A549 (cell line): ENCODE results near the gene CFB.

Experiments used
- BHLHE40 ChIP-seq: IDR thresholded peaks from 2 replicates; pipeline ENCODE4 v1.6.1; 2012; ENCODE audit warnings: low read depth, low read length, inconsistent platforms
- CEBPB ChIP-seq, 2 experiments: fragments of >200 bp in 1 of 2; sonication (Bioruptor Twin) in 1 of 2; formaldehyde crosslinking in 1 of 2; IDR thresholded peaks; 2 replicates each; pipeline ENCODE4 v1.6.1; 2012 to 2016
- CHD2 ChIP-seq: fragments of 150-350 bp; IDR thresholded peaks from 2 replicates; pipeline ENCODE4 v1.6.1; 2014; ENCODE audit warnings: low read length; ENCODE audit not compliant: partially characterized antibody
- CHD4 ChIP-seq: fragments of 200-600 bp; sonication (generic); IDR thresholded peaks from 2 replicates; pipeline ENCODE4 v1.6.1; 2016; ENCODE audit warnings: antibody characterized with exemption, mild to moderate bottlenecking, borderline replicate concordance
- CTCF ChIP-seq: fragments of >200 bp; sonication (Bioruptor Twin); formaldehyde crosslinking; IDR thresholded peaks from 3 replicates; pipeline ENCODE4 v1.5.1; 2016
- EHF ChIP-seq: fragments of 250-450 bp; sonication (Bioruptor Pico); IDR thresholded peaks from 2 replicates; pipeline ENCODE4 v1.5.0; 2020; ENCODE audit warnings: mild to moderate bottlenecking
- EP300 ChIP-seq, 2 experiments: fragments of >200 bp; sonication (Bioruptor Twin); formaldehyde crosslinking; IDR thresholded peaks; 2 replicates in 1 of 2; 3 replicates in 1 of 2; pipeline ENCODE4 v1.6.1; 2016 to 2017
- MAZ ChIP-seq: fragments of 150-350 bp; IDR thresholded peaks from 2 replicates; pipeline ENCODE4 v1.6.1; 2014; ENCODE audit warnings: antibody characterized with exemption, low read depth, low read length, borderline replicate concordance
- NFE2L2 ChIP-seq: fragments of 150-350 bp; conservative IDR thresholded peaks from 2 replicates; pipeline ENCODE4 v1.6.1; 2014; ENCODE audit warnings: low read length
- POLR2A ChIP-seq: IDR thresholded peaks from 2 replicates; pipeline ENCODE4 v1.6.1; 2012; ENCODE audit warnings: mild to moderate bottlenecking, low read length
- RAD21 ChIP-seq, 2 experiments: fragments of >200 bp in 1 of 2; sonication (Bioruptor Twin) in 1 of 2; formaldehyde crosslinking in 1 of 2; IDR thresholded peaks in 1 of 2; conservative IDR thresholded peaks in 1 of 2; 2 replicates in 1 of 2; 3 replicates in 1 of 2; pipeline ENCODE4 v1.6.1; 2012 to 2018; ENCODE audit warnings: inconsistent platforms in 1 of 2
- TF ChIP-seq, protein P1 (sequence below): IDR thresholded peaks from 2 replicates; pipeline ENCODE4 v1.6.1; 2012
- TF ChIP-seq, protein P2 (sequence below): fragments of 200-600 bp; sonication (generic); IDR thresholded peaks from 2 replicates; pipeline ENCODE4 v1.6.1; 2016; ENCODE audit warnings: antibody characterized with exemption, mild to moderate bottlenecking, moderate library complexity

- TF ChIP-seq EHF (CRISPR knock-in tag) (no peak), CTCF (no peak), MAZ (no peak), EP300 (IDR thresholded peaks at IDR 0.05) (no peak), BHLHE40 (no peak), POLR2A (no peak), NFE2L2 (no peak), CEBPB (IDR thresholded peaks at IDR 0.05) (no peak), RAD21 (conservative IDR thresholded peaks at IDR 0.05 in 1 of 2, IDR thresholded peaks at IDR 0.05 in 1 of 2) (no peak), CHD2 (no peak), CHD4 (no peak)
- TF ChIP-seq, protein P1, sequence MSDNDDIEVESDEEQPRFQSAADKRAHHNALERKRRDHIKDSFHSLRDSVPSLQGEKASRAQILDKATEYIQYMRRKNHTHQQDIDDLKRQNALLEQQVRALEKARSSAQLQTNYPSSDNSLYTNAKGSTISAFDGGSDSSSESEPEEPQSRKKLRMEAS, result no peak
- TF ChIP-seq, protein P2, sequence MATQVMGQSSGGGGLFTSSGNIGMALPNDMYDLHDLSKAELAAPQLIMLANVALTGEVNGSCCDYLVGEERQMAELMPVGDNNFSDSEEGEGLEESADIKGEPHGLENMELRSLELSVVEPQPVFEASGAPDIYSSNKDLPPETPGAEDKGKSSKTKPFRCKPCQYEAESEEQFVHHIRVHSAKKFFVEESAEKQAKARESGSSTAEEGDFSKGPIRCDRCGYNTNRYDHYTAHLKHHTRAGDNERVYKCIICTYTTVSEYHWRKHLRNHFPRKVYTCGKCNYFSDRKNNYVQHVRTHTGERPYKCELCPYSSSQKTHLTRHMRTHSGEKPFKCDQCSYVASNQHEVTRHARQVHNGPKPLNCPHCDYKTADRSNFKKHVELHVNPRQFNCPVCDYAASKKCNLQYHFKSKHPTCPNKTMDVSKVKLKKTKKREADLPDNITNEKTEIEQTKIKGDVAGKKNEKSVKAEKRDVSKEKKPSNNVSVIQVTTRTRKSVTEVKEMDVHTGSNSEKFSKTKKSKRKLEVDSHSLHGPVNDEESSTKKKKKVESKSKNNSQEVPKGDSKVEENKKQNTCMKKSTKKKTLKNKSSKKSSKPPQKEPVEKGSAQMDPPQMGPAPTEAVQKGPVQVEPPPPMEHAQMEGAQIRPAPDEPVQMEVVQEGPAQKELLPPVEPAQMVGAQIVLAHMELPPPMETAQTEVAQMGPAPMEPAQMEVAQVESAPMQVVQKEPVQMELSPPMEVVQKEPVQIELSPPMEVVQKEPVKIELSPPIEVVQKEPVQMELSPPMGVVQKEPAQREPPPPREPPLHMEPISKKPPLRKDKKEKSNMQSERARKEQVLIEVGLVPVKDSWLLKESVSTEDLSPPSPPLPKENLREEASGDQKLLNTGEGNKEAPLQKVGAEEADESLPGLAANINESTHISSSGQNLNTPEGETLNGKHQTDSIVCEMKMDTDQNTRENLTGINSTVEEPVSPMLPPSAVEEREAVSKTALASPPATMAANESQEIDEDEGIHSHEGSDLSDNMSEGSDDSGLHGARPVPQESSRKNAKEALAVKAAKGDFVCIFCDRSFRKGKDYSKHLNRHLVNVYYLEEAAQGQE, result no peak
These were observed 37.1 kb upstream of the CFB start for GRCh38 chr6:31908791-31909190.
